GM19455 (cell line): Measurements from ENCODE around the gene KDM8.
"Not testable (repeated sequence)": the region's sequence is repeated elsewhere in the genome, so short reads cannot be mapped to it uniquely, and the experiment has no call there.

Experiments
- ATAC-seq: cut with Tn5 transposase; IDR thresholded peaks from one replicate; pipeline ENCODE4 v1.9.1; 2021; ENCODE audit not compliant: unreplicated experiment

The KDM8 gene

DNA sequence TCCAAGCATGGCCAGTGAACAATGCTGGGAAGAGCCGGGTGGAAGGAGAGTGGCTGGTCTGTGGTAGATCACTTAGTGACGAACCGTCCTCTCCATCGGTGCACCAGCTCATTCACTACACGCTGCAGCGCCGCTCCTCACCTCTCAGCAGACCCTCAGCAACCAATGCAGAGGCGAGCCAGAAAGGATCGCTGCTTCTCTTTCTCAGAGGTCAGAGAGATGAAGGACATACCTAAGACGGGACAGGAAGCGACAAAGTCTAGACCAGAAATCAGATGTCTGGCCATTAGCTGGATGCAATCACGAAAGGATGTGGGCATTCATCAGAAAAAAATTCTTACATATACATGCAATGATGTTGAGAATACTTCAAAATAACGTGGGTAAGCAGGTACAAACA lies 38.3 kb downstream of the KDM8 start:
- ATAC-seq = no peak

DNA sequence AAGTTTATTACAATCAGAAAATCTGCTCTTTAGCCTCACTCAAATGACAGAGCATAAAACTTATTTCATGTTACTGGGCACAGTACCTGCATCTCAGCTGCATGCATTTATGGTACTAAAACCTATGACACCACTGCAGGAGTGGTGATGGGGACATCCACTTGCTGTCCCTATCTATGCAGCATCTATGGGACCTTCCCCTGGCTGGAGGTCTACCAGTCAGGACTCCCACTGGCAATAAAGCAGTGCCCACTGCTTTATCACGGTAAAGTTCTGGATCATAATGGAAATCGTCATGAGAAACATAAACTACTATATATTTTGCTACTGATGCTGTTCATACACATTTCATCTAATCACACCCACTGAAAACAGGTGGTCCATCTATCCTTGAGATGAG lies 39.1 kb downstream of the KDM8 start:
- no peak for ATAC-seq

DNA sequence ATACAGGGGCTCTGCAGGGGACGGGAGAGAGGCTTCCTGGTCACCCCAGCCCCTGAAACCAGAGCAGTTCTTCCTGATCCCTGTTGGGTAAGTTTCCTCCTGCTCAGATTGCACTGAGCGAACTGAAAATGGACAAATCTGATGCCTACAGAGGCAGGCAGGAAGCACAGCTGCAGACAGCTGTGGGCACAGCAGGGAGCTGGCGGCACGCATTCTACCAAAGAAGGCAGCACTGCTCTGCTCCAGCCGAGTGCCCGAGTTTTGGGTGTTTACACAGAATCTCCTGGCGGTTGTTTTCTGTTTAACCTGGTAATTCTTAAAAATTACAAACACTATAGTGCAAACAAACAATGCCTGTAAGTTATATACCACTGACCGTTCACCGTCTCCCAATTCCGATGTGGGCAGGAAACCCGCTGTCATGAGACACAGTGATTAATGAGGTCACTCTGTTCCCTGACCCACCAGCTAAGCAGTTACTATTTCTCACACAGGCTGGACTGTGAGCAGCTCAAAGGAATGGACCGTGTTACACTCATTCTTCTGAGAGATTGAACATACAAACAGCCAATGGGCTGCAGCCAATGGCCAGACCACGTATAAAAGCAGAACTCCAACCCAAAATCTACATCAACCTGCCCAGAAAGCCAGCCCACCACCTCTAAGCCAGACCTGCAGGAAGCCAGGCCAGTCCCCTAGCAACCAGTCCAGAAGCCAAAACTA lies 39.7 kb downstream of the KDM8 start:
- ATAC-seq = no peak

DNA sequence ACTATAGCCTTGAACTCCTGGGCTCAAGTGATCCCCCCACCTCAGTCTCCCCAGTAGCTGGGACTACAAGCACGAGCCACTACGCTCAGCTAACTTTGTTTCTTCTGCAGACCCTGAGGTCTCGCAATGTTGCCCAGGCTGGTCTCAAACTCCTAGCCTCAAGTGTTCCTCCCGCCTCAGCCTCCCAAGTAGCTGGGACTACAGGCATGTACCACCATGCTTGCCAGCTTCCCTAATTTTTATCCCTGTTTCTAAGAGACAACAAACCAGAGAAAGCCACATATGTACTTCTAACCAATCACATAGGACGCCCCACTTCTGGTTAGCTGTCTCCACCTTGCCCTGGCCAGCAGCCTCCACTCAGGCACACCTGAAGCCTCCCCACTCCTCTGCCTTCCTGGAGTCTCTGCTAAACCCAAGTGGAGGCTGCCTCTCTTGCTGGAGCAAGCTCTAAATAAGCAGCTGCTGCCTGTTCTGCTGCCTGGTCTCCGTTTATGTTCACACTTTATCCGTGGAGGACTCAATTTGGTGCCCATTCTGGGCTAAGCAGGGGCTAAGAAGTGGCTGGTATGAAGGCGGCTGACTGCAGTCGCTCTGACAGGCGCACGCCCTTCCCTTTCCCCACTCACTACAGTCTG lies 40.5 kb downstream of the KDM8 start:
- ATAC-seq = no peak

DNA sequence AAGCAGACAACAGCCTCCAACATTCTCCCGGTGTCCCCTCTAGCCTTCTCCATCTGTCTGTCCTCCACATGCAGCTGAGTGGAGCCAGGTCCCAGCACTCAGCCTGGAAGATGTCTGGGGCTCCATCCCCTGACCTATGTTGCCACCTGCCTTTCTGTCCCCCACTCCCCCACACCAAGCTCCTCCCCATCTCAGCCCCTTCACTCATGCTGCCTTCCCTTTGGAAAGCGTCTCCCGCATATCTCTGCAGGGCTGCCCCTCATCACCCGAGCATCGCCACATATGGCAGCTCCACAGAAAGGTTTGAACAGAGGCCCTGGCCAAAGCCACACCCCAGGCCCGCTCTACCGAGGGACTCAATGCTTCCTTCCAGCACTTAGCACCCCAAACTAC lies 41.0 kb downstream of the KDM8 start:
- ATAC-seq = no peak

DNA sequence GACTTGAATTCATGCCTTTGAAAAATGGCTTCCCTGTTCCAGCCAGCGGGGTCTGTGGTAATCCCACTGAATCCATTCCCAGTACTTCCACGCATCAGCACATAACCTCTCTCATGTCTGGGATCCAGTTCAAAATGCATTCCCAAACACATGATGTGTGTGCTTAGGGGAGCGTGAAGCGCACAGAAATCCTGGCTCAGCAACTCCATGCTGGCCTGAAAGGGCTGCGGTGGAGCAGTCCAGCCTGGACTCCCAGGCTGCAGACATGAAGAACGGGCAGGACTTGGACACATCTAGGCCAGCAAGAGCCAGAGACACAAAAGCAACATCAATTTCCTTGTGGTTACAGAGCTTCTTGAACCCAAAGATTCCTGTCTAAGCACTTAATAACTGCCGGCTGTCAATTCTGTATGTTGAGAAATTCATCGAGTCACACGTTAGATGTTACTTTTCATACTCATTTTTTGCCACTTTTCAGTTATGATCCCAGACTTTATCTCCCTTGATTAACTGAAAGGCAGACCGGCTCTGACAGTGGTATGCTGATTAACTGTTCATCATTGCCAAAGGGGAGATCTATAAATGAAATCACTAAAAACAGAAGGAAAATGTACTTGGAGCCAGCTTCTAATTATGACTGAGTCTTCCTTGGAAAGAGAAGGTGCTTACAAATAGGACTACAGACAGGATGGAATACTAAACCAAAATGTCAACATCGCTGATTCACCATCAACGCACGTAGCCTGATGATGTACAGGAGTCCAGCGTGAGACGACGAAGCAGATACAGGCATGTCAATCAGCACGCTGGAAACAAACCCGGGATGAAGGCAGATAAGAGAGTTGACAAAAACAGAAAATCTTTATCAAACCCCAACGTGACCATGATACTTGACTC lies 42.2 kb downstream of the KDM8 start:
- ATAC-seq = no peak

DNA sequence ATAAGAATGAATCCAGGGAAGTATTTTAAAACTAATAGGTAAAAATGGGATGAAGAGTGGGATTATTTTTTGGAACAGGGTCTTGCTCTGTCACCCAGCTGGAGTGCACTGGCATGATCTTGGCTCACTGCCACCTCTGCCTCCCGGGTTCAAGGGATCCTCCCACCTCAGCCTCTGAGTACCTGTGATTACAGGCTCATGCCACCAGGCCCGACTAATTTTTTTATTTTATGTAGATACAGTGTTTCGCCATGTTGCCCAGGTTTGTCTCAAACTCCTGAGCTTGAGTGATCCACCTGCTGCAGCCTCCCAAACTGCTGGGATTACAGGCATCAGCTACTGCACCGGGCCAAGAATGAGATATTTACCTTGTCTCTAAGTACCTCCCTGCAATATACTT lies 43.1 kb downstream of the KDM8 start:
- no peak for ATAC-seq

DNA sequence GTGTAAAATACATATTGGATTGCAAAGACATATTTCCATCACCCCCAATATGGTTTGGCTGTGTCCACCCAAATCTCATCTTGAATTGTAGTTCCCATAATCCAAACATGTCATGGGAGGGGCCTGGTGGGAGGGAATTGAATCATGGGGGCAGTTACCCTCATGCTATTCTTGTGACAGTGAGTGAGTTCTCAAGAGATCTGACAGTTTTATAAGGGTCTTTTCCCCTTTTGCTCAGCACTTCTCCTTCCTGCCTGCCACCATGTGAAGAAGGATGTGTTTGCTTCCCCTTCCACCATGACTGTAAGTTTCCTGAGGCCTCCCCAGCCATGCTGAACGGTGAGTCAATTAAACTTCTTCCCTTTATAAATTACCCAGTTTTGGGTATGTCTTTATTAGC lies 43.8 kb downstream of the KDM8 start:
- not testable (repeated sequence) for ATAC-seq

DNA sequence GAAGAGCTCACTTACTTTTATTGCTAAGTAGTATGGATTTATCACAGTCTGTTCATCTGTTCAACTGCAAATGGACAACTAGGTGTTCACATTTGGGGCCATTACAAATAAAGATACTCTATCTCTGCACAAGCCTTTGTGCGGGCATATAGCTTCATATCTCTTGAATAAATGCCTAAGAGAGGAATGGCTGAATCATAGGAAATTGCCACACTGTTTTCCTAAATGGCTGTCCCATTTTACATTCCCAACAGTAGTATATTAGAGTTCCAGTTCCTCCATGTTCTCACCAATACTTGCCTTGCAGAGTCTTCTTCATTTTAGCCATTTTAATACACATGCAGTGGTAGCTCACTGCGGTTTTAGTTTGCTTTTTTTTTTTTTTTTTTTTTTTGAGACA lies 44.7 kb downstream of the KDM8 start:
- no peak for ATAC-seq

DNA sequence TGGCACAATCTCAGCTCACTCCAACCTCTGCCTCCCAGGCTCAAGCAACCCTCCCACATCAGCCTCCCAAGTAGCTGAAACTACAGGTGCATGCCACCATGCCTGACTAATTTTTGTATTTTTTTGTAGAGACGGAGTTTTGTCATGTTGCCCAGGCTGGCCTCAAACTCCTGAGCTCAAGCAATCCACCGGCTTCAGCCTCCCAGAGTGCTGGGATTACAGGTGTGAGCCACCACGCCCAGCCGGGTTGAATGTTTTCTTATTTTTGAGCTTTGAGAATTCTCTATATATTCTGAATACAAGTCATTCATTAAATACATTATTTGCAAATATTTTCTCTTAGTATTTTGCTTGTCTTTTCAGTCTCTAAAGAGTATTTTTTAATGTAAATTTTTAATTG lies 45.6 kb downstream of the KDM8 start:
- not testable (repeated sequence) for ATAC-seq

DNA sequence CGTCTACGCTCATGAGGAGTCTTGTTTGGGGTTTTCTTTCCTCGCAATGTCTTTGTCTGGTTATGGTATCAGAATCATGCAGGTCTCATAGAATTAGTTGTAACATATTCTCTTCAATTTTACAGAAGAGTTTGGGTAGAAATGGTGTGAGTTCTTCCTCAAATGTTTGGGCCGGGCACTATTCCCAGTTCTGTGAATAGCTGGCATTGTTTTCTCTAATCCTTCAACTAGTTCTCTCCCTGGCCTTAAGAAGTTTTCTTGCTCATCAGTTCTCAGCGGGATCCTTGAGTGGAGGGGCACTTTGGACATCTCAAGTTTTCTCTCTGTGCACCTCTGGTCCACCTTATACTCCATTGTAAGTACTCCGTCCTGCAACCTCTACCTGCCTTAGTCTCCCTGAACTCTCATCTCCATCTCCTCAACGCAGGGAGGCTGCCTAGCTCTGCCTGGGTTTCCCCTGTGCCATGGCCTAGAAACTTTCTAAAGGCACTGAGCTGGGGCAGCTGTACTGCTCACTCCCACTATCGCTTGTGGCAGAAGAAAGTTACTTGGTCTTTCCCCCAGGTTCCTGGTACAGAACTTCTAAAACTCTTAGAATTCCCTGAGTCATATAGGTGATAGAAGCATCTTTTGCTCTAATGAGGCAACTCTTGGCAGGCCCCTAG lies 48.3 kb downstream of the KDM8 start:
- no peak for ATAC-seq

DNA sequence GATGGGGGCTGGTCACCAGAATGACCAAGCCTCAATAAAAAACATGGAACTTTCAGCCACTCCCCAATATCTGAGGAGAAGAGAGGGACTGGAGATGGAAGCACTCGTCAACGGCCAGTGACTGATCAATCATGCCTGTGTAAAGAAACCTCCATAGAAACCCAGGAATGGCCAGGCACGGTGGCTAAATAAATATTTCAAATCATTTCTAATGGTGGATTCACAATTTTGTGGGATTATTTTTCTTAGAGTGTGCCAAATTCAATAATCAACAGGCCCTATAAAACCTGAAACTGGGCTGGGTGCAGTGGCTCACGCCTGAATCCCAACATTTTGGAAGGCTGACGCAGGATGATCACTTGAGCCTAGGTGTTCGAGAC lies 48.9 kb downstream of the KDM8 start:
- no peak for ATAC-seq

DNA sequence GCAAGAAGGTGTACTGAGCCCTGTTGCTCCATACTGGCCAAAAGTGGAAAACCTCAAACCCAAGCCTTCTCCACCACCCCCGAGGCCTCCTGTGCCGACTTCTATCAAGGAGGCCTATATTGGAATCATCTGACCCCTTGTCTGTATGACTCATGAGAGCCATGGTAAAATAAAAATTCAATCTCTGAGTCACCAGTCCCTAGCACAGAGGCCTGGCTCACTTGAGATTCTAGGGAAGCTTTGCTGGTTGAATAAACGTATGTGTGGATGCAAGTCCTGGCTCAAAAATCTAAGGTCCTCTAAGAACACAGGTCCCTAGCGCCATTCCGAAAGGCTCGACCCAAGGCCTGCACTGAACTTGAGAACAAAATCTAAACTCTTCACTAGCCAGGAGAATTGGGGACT lies 50.2 kb downstream of the KDM8 start:
- no peak for ATAC-seq

DNA sequence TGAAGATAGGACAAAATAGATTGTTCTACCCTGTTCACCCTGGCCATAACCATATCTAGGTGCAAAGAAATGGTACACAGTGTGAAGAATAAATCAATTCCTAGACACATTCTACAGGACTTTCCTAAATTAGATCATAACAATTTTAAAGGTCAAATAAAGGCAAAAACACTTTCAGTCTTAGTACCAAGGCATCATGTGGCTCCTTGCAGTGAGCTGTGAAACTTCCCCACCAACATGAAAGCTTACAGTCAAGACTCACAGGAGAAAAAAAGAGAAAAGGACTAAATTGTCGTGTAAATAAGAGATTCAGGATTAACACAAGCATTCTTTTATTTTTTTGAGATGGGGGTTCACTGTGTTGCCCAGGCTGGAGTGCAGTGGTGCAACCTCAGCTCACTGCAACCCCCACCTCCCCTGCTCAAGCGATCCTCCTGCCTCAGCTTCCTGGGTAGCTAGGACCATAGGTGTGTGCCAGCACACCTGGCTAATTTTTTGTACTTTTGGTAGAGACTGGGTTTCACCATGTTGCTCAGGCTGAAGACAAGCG lies 51.0 kb downstream of the KDM8 start:
- no peak for ATAC-seq

DNA sequence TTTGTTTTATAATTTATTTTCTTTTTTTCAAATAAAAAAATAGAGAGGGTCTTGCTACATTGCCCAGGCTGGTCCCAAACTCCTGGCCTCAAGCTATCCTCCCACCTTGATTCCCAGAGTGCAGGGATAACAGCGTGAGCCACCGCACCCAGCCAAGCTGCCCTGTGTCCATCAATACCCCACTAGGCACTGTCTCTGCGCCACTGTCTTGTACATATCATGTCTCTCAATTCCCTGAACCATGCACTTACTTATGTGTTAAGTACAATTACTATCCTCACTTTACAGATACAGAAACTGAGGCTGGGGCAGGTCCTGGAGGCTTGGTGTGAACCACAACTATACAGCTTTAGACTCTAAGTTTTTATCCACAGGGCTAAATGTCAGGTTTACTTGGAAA lies 53.5 kb downstream of the KDM8 start:
- ATAC-seq = no peak

DNA sequence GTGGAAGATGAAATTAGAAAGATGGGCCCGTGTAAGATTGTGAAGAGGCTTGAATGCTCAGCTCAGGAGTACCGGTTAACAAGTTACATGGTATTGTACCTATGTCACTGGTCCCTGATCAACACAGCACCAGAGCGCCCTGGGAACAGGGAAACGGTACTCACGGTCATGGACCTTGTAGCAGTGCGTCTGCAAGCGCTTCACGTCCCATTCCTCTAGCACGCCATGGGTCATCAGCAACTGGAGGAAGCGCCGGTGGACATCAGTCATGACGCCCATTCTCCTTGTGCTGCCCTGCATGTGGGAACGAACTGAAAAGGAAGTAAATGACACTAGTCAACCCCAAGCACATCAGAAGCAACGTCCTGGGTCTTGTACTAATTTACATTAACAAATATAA lies 53.9 kb downstream of the KDM8 start:
- no peak for ATAC-seq

DNA sequence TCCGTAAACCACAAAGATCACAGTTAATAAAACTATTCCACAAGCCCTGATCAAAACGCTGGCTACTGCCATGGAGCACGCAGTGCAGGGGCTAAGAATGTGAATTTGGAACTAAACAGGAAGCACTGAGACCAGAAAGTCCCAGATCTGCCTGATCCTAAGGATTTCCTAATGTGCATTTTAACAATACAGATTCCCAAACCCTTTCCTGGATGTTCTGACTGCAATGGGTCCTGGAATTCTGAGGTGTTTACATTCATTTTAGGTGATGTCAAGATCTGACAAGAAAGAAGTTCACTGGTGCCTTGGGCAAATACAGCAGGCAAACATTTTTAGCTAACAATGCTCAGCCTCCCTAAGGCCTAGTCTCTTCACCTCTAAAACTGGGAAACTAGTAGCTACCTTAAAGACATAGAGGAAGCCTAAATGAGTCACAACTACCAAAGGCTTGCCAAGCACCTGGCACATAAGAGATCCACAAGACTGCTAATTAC lies 55.0 kb downstream of the KDM8 start:
- no peak for ATAC-seq

DNA sequence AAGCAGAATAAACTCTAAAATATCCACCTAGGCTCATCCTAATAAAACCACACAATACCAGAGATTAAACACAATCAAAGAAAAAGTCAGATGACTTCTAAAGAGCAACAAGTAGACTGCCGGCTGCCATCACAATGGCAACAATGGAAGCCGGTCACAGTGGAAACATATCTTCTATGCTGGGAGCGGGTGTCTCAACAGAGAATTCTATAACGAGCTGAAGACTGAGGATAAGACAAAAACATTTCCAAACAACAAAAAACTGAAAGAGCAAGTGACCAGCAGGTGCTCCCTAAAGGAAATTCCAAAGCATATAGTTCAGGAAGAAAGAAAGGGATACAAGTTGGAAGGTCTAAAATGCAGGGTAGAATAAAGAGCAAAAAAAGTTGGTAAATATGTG lies 56.4 kb downstream of the KDM8 start:
- no peak for ATAC-seq

DNA sequence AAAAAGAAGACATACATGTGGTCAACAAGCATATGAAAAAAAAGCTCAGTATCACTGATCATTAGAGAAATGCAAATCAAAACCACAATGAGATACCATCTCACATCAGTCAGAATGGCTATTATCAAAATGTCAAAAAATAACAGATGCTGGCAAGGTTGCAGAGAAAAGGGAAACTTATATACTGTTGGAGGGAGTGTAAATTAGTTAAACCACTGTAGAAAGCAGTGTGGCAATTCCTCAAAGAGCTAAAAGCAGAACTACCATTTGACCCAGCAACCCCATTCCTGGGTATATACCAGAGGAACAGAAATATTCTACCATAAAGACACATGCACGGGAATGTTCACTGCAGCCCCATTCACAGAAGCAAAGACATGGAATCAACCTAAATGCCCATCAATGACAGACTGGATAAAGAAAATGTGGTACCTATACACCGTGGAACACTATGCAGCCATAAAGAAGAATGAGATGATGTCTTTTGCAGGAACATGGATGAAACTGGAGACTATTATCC lies 59.6 kb downstream of the KDM8 start:
- ATAC-seq = not testable (repeated sequence)

DNA sequence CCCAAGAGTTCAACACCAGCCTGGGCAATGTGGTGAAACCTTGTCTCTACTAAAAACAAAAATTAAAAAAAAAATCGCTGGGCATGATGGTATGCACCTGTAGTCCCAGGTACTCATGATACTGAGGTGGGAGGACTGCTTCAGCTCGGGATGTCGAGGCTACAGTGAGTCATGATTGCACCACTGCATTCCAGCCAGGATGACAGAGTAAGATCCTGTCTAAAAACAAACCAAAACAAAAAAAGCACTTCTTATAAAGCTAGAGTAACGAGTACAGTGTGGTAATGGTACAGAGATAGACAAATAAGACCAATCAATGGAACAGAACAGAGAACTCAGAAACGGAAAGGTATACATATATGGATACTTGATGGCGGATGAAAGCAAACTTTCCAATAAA lies 60.8 kb downstream of the KDM8 start:
- no peak for ATAC-seq

DNA sequence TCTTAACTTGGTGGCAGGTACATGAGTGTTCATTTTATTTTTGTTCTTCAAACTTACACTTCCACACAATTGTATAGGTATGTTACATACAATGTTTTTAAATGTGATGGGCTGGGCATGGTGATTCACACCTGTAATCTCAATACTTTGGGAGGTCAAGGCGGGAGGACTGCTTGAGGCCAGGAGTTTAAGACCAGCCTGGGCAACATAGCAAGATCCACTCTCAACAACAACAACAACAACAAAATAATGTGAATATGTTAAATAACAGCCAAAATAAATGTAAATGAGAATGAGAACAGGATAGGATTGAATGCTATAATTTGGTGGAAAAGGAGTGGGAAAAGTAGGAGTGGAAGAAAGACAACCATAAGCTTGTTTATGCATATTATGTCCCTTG lies 62.7 kb downstream of the KDM8 start:
- ATAC-seq = no peak
